A673 (cell line): ENCODE results near the gene PHF21B.

Experiments
- CTCF ChIP-seq: fragments of 300-800, 200-600 bp; sonication (generic); conservative IDR thresholded peaks from 2 replicates; pipeline ENCODE4 v1.5.1; 2017; ENCODE audit warnings: low read depth, mild to moderate bottlenecking, antibody characterized with exemption, low read length, moderate library complexity, mixed read lengths
- EZH2 ChIP-seq: fragments of 200-600 bp; sonication (generic); IDR thresholded peaks from 2 replicates; pipeline ENCODE4 v1.6.1; 2017; ENCODE audit warnings: borderline replicate concordance, low read depth, mild to moderate bottlenecking, mixed read lengths, antibody characterized with exemption, low read length; ENCODE audit not compliant: poor library complexity, severe bottlenecking

- TF ChIP-seq CTCF (no peak), EZH2 (no peak)
Measured at GRCh38 chr22:44839721-44840120, 170.1 kb downstream of the PHF21B start.
